ENCODE data around the gene ULK2. TPM values are rescaled to one million over a fixed set of nuclear protein-coding genes. Genes with fewer than 3 reads are reported as not detected.

Gene ULK2
- total RNA-seq, 1 donor from 2014 or later: 20.6 TPM

DNA sequence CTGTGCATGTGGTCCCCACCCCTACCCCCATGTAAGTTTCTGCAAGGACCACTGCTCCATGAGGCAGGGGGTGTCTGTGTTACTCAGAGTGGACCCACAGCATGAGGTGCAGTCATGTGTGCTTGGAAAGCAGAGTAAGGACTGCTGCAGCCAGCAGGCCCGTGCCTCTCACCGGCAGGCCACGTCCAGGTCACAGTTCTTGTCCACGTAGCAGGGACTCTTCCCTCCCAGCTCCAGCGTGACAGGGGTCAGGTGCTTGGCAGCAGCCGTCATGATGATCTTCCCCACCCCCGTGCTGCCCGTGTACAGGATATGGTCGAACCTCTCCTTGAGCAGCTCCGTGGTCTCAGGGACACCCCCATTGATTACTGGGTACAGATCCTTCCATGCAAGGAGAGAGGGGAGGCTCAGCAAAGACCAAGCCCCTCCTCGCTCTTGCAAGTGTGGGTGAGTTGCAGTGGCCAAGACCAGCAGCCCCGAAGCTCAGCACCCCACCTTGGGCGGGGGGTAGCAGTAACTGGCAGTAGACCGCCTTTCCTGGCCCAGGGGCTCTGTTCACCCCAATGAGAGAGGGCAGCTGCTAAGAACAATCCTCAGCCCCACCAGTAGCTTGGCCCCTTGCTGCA, 125.8 kb downstream of the ULK2 start:
- H3F3A ChIP-seq (ENCODE audit: low read depth): peaks cover 13% of the 10 kb centered on the region
- Mint-ChIP-seq H3K27ac (no peak overlapping the region), H3K9me3 (no peaks in the 10 kb centered on the region), H3K4me1 (peaks cover 6% of the 10 kb centered on the region), H3K4me3 (no peak overlapping the region), H3K36me3 (no peaks in the 10 kb centered on the region), H3K27me3 (ENCODE audit: insufficient read depth, low read depth) (peaks cover 16% of the 10 kb centered on the region)
- DNase-seq (ENCODE audit: low spot score): no peak
- TF ChIP-seq CTCF (IDR thresholded peaks at IDR 0.05): no peak
- TF ChIP-seq EZH2phosphoT487 (IDR thresholded peaks at IDR 0.05): no peak
- no peak for TF ChIP-seq EZH2 (IDR thresholded peaks at IDR 0.05)
- no peak overlapping the region for H3K9ac ChIP-seq
- H2AFZ ChIP-seq (replicated peaks): no peak overlapping the region
- H3K27ac ChIP-seq: no peak overlapping the region
- H3K36me3 ChIP-seq: no peaks in the 10 kb centered on the region
- H3K27me3 ChIP-seq: peaks cover 5% of the 10 kb centered on the region
- no peak overlapping the region for H3K4me3 ChIP-seq
- H3K79me2 ChIP-seq (ENCODE audit: low read depth): no peaks in the 10 kb centered on the region
- peaks cover 6% of the 10 kb centered on the region for H3K4me1 ChIP-seq
- no peaks in the 10 kb centered on the region for H3K9me3 ChIP-seq (ENCODE audit: low read depth)
- no peak overlapping the region for H3K4me2 ChIP-seq
- H4K20me1 ChIP-seq (ENCODE audit: low read depth): no peaks in the 10 kb centered on the region

- Mint-ChIP-seq H3K27ac (no peak overlapping the region), H3K27me3 (ENCODE audit: insufficient read depth, low read depth) (peaks cover 14% of the 10 kb centered on the region), H3K36me3 (no peaks in the 10 kb centered on the region), H3K4me3 (no peak overlapping the region), H3K4me1 (peaks cover 6% of the 10 kb centered on the region), H3K9me3 (no peaks in the 10 kb centered on the region)
- no peak overlapping the region for H3K27ac ChIP-seq
- H3K4me2 ChIP-seq: no peak overlapping the region
- DNase-seq (ENCODE audit: low spot score): no peak
- no peaks in the 10 kb centered on the region for H3K79me2 ChIP-seq (ENCODE audit: low read depth)
- peaks cover 10% of the 10 kb centered on the region for H3F3A ChIP-seq (ENCODE audit: low read depth)
- no peak overlapping the region for H3K9ac ChIP-seq
- TF ChIP-seq EZH2phosphoT487 (IDR thresholded peaks at IDR 0.05): no peak
- no peak for TF ChIP-seq EZH2 (IDR thresholded peaks at IDR 0.05)
- no peak for TF ChIP-seq CTCF (IDR thresholded peaks at IDR 0.05)
- no peaks in the 10 kb centered on the region for H4K20me1 ChIP-seq (ENCODE audit: low read depth)
- H3K9me3 ChIP-seq (ENCODE audit: low read depth): no peaks in the 10 kb centered on the region
- H3K4me3 ChIP-seq: no peak overlapping the region
- H3K36me3 ChIP-seq: no peaks in the 10 kb centered on the region
- H3K4me1 ChIP-seq: peaks cover 6% of the 10 kb centered on the region
- no peak overlapping the region for H2AFZ ChIP-seq (replicated peaks)
- peaks cover 5% of the 10 kb centered on the region for H3K27me3 ChIP-seq
These were observed 126.8 kb downstream of the ULK2 start for GRCh38 chr17:19740933-19741332.

DNA sequence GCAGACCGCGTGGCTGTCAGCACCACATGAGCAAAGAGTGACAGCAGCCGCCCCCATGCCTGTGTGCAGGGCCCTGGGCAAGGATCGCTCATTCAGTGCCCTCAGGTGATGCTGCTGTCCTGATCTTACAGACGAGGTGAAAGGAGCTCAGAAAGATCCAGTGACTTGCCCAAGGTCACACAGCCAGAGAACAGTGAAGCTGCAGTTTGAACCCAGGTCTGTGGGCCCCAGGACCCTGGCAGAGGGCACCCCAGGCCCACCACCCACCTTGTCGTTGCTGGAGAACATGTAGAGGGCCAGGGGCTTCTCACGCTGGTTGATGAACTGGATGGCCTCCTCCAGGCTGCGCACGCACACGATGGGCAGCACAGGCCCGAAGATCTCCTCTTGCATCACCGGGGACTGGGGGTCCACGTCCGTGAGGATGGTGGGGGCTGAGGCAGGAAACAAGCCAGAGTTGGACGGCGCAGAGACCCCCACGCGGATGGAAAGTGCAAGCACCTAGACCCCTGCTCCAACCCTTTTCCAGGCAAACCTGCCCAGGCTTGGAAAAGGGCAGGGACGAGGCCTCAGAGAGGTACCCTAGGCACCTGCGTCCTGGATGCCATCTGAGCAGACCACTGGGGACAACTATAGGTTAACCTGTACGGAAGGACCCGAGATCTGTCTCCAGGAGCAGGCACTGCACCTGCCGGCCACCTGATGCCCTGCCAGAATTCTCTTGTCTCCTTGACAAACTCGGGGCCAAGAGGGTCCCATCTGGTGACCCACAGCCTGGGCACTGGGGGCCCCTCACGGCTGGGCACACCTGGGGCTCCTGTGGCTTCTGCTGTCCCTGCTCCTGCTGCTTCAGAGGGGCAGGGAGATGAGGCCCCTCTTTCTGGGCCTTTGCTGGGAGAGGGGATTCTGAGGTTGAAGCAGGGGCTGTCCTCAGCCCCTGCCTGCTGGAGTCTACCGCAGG, 128.2 kb downstream of the ULK2 start:
- Histone ChIP-seq H3K4me3 (no peak overlapping the region), H3K36me3 (no peaks in the 10 kb centered on the region), H3K4me1 (no peaks in the 10 kb centered on the region), H3K79me2 (ENCODE audit: low read depth) (no peaks in the 10 kb centered on the region), H3F3A (ENCODE audit: low read depth) (no peaks in the 10 kb centered on the region), H2AFZ (replicated peaks) (no peak overlapping the region), H3K27ac (no peak overlapping the region), H3K27me3 (no peaks in the 10 kb centered on the region), H4K20me1 (ENCODE audit: low read depth) (no peaks in the 10 kb centered on the region), H3K4me2 (no peak overlapping the region), H3K9me3 (ENCODE audit: low read depth) (no peaks in the 10 kb centered on the region), H3K9ac (no peak overlapping the region)
- H3K27me3 Mint-ChIP-seq (ENCODE audit: insufficient read depth, low read depth): peaks cover 17% of the 10 kb centered on the region
- H3K4me3 Mint-ChIP-seq: no peak overlapping the region
- no peak for TF ChIP-seq EZH2phosphoT487 (IDR thresholded peaks at IDR 0.05)
- TF ChIP-seq EZH2 (IDR thresholded peaks at IDR 0.05): no peak
- no peak for TF ChIP-seq CTCF (IDR thresholded peaks at IDR 0.05)
- H3K9me3 Mint-ChIP-seq: no peaks in the 10 kb centered on the region
- no peaks in the 10 kb centered on the region for H3K36me3 Mint-ChIP-seq
- no peaks in the 10 kb centered on the region for H3K4me1 Mint-ChIP-seq
- H3K27ac Mint-ChIP-seq: no peak overlapping the region
- no peak for DNase-seq (ENCODE audit: low spot score)

Data from neural progenitor cell (in vitro differentiated cells).